ENCODE measurements around the gene NR6A1.
"Not testable (repeated sequence)": the region's sequence is repeated elsewhere in the genome, so short reads cannot be mapped to it uniquely, and the experiment has no call there.

Gene NR6A1

DNA sequence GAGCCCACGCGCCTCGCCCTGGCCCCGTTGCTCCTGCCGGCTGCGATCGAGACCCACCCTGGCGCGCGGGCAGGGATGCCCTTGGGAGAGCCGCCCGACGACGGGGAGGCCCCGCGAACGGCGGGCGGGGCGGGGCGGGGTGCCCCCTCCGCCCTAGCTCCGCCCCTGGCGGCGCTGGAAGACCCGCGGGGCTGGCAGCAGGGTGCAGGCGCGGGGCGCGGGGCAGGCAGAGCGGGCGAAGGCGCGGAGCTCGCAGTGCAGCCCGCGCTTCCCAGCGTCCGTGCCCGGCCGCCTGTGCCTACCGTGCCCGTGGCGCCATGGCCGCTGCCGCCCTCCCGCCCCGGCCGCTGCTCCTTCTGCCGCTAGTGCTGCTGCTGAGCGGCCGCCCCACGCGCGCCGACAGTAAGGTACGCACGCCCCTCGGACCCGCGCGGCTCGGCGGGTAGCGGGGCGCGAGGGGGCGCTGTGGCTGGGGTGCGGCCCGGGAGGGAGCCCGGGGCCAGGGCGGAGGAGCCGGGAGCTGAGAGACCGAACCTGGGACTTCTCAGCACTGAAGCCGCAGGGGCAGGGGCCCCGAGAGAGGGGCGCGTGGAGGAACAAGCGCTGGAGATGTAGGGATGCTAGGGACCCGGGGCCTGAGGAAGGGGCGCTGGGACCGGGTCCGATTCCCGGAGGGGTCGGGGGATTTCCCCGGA, 6.0 kb upstream of the NR6A1 start, which contains the start of gene OLFML2A:
Gene OLFML2A, plus strand, starts transcription at position 180 of the 695 bp plus-strand sequence. Its CDS starts 138 bp downstream, at position 318.
- no peak for DNase-seq (ENCODE audit: low read depth)

DNA sequence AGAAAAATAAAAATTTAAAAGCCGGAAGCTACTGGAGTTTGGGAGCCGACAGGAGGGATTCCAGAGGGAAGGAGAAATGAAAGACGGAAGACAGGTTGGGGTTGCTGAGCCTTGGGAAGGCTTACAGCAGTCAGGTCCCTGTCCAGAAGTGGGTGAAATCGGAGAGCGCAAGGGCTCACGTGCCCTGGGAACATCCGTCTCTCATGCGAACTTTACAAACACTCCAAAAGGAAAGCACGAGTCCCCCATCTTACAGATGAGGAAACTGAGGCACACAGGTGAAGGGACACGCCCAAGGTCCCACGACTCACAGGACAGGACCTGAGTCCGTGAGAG, 5.5 kb upstream of the NR6A1 start:
- no peak for DNase-seq (ENCODE audit: low read depth)

DNA sequence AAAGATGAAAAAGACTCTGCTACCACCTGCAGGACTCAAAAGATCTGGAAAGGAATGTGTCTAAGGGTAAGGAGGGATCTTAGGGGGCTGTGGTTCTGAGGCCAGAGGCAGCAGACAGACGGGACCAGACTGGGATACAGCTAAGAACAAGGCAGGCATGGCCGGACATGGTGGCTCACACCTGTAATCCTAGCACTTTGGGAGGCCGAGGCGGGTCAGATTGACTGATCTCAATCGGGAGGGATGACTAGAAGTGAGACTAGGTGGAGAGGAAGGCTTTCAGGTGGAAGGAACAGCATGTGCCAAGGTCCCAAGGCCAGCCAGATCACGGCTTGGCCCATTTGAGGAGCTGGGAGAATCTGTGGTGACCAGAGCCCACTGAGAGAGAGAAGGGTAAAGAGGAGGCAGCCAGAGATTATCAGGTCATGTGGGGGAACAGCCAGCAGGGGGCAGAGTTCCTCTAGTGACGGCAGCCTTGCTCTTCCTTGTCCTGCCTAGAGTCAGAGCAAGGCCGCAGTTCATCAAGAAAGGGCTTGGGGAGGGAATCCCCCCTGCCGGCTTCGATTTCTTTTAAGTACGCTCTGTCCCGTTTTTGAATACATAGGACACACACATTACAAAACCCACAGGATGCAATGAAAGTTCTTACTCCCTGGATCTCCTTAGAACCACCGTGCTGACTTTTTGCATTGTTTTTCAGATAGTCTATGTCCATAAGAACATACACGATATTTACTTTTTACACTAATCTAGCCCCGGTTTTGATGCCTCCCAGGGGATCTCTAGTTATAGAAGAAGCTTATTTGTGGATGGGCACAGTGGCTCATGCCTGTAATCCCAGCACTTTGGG, 3.2 kb upstream of the NR6A1 start:
- peak; percentile 54 for DNase-seq (ENCODE audit: low read depth)

DNA sequence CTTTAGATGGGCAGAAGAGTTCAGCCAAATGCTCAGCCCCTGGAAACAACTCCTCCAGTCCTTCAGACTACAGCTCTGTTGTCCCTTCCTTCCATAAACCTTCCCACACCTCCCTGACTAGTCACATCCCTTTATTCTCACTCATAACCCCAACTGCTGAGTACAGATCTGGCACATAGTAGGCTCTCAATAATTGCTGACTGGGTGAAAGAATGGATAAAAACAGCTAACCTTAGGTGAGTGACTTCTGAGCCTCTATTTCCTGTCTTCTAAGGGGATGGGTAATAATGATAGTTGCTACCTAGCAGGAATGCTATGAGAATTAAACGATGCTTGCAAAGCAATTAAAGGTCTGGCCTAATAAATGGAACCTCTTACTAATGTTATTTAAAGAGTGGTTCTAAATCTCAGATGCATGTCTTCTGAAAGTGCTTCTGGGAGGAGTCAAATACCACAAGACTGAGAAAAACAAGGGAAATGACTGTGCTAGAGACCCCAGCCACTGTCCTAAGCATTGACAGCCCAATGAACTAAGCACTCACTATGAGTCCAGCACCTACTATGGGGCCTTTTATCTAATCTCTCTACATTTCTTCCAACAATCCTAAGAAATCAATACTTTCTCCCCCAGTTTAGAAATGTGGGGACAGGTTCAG, 2.5 kb upstream of the NR6A1 start:
- no peak for DNase-seq (ENCODE audit: low read depth)

DNA sequence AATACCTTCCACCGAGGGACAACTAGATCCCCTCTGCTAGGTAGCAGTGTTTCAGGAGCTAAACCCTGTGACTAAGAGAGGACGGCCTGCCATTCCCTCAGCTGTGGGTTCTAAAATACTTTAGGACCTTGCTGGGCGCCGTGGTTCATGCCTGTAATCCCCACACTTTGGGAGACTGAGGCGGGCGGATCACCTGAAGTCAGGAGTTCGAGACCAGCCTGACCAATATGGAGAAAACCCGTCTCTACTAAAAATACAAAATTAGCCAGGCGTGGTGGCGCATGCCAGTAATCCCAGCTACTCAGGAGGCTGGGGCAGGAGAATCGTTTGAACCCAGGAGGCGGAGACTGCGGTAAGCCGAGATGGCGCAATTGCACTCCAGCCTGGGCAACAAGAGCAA, 1.8 kb upstream of the NR6A1 start:
- not testable (repeated sequence) for DNase-seq (ENCODE audit: low read depth)

DNA sequence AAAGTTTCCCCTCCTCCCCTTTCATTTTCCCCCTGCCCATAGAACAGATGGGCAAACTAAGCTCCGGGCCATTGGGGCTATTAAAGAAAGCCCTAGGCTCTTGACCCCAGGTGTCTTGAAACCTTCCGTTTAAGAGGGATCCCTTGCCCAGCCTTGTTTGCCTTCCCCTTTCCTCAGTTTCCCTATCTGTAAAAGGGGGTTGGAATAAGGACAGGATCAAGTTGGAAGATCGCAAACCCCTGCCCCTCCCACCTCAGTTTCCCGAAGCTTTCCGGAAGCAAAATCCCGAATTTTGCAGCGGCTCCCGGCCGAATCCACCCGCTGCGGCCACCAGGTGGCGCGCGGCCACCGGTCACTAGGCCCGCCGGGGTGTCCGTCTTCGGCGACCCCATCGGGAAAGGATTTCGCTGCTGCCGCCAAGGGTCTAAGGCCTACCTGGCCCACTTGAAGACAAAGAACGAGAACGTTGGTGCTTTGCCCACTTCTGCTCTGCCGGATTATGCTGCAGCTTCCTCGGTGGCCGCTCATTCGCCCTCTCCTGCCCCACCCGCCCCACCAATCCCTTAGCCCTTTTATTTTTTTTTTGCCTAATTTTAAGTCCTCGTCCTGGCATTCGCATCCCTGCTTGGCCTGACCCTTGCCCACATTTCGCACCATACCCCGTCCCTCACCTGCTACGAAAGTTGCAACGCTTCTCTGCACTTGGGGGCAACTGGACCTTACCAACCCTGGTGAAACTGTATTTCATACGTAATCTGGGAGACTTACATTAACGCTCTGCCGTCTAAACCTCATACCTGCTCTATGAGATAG, 962 bp upstream of the NR6A1 start:
- DNase-seq (ENCODE audit: low read depth) = no peak

DNA sequence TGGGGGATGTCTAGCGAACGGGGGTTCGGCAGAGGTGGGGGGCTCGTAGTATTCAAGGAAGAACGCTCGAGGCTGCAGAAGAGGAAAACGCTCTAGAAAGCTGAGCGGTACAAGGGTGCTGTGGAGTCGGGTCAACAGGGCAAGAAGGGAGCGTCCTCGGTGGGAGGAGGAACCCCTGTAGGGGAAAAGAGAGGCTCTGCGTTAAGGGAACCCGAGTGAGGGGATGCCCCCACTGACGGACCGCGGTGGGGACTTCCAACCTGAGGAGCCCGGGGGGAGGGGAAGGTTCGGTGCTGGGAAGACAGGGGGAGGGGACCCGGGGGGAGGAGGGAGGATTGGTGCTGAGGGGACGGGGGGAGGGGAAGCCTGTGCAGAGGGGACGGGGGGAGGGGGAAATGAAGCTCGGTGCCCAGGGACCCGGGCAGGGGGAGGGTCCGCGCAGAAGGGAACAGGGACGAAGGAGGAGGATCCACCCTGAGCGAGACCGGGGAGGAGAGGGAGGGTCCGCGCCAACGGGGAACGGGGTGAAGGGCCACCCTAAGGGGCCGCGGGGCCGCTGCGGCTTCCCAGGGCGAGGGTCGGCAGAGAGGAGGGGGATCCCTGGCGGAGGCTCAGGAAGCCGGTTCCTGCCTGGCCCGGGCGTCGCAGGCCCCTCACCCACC, 621 bp downstream of the NR6A1 start:
- DNase-seq (ENCODE audit: low read depth) = no peak

DNA sequence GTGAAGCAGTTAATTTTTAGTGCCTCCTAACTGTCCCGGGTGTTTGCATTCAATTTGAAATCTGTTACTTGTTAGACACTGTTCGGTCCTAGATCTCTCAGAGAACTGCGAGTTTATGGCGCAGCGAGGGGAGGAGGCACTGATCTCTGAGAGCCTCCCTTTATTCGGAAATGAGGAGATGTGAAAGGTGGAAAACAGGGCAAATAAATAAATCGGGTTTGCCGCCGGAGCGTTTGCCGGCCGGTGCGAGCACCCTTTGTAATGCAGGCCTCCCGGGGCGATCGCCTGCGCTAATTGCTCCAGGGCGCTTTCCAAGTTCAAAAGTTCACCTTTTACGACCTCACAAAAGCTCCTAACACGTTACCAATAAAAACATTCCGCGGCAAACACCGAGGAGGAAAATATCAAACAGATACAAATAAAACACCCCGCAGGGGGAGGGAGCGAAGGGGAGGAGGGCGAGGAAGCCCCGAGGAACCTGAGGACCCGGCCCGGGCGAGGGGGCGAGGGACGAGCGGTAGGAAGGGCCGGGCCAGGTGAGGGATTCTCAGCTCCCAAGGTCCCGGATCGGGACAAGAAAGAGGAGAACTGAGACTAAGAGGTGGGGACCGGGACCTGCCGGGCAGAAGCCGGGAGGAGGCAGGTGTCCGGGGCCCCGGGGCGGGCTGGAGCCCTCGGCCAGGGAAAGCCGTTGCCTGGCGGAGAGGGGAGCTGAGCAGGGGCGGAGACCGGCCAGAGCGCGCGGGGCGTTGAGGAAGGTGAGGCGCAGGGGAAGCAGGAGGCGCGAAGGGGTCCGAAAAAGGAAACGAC, 1.4 kb downstream of the NR6A1 start:
- no peak for DNase-seq (ENCODE audit: low read depth)

DNA sequence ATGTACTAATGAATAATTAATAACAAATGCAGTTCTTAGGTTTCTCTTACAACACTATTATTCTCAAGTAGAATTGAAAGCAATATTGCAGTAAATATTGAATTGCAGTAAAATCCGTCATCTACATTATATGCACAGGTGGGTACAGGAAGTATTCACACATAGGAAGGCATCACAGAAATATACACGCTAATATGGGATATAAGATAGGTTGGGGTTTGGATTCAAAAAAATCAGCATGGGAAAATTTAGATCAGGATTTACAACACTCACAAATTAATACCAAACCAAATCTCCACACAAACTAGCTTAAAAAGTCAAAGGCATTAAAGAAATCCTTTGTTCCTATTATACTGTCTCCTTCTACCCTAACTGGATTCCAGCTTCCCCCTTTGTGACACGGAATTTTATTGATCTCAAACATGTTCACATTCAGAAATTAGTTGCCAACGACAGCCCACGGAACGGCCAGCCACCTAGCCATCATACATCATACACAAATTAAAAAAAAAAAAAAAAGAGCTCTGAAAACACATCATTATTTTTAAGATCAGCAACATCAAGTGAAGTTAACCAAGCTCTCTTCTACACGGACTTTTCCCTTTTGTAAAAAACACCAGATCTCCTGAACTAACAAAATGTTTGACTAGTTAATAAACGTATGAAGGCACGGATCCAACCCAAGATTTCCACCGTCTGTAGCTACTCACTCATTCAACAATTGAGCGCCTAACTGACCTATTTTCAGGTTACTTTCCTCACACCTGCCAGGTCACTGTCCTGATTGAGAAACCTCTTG, 2.2 kb downstream of the NR6A1 start:
- DNase-seq (ENCODE audit: low read depth) = no peak

DNA sequence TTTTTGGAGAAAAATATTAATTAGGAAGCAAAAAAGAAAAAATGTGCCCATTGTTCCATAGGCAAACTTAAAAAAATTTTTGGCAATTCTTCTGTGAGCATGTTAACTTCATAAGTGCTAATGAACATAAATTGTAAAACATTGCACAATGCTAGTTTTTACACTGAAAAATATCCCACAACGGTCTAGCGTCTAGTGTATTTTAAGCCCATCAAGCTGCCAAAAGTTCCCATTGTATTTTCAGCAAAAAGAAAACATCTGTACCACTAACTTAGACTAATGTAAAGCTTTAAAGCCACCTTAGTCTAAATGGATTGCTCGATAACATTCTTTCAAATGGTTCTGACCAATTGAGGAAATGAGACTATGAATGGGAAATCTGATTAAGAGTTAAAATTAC, 2.8 kb downstream of the NR6A1 start:
- no peak for DNase-seq (ENCODE audit: low read depth)

DNA sequence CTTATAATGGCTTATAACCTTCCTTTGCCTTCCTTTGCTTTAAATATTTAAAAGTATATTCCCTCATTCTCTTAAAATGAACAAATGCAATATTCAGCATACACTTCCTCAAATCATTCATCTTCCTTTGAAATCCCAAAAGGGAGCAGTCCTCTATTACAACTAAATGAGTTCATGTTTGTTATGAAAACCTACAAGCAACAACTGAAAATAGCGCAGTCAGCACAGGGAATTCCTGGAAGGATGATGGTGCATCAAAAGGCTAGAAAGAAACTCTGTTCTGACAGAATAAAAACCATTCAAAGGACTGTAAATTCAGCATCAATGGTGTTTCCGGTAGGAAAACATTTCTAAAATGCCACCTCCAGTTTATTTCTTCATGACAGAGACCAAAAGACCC, 3.3 kb downstream of the NR6A1 start:
- no peak for DNase-seq (ENCODE audit: low read depth)

DNA sequence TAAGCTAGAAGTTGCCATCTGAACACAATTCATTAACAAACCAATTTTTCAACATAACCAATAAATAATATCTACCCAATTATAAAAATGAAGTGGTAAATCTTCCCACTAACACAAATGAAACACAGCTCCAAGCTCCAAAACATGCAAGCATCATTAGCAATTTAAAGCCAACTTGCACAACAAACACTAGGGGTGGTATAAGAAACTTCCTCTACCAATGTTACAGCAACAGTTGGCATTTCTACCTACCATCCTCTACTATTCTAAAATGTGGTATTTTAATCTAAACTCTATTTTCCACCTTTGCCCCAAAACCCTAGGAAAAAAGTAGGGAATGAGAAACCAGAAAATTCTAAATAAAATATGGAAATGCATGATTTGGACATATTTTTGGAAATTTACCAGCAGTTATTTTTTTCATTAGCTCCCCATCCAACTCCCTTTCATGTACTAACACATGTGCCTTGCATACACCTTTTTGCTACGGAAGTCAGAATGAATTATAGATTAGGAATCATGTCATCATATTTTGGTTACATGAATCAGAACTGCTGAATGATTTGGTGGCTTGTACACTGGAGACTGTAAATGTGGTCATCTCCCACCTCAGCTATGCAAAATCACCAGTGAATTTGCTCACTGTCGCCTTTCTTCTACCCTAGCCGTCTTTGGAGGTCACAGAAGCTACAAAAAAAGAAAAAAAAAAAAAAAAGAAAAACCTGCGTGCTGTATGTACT, 4.1 kb downstream of the NR6A1 start:
- DNase-seq (ENCODE audit: low read depth) = no peak

DNA sequence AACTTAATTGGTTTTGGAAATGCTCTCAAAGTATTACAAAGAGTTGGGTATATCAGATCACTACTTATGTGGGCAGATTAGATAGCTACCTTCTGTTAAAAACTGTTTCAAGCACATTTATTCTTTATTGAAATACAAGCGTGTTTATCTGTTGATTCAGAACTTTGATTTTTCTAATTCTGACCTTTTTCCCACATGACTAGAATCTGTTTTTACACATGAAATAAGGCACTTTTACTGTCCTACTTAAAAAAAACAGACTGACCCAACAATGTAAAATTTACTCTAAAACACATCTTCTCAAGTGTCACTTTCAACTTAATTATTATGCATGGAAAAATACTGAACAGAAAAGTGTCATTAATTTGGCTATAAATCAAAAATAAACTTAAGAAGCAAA, 4.8 kb downstream of the NR6A1 start:
- DNase-seq (ENCODE audit: low read depth) = no peak

DNA sequence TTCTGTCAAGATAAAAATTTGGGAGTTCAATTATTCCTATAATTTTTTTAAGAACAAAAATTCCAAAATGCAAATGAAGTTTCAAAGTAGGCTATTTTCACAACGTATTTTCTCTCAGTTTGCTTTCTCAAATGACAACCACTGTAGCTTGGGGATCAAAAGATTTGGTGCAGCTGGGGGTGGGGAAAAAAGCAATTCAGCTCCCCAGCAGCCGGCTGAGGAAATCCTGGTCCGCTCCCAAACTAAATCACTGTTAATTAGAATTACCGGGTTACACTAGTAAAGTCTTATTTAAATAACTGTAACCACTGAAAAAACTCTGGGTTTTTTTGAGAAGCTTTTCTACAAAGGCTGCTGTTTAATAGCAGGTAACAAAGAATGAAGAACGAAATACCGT, 5.7 kb downstream of the NR6A1 start:
- no peak for DNase-seq (ENCODE audit: low read depth)

DNA sequence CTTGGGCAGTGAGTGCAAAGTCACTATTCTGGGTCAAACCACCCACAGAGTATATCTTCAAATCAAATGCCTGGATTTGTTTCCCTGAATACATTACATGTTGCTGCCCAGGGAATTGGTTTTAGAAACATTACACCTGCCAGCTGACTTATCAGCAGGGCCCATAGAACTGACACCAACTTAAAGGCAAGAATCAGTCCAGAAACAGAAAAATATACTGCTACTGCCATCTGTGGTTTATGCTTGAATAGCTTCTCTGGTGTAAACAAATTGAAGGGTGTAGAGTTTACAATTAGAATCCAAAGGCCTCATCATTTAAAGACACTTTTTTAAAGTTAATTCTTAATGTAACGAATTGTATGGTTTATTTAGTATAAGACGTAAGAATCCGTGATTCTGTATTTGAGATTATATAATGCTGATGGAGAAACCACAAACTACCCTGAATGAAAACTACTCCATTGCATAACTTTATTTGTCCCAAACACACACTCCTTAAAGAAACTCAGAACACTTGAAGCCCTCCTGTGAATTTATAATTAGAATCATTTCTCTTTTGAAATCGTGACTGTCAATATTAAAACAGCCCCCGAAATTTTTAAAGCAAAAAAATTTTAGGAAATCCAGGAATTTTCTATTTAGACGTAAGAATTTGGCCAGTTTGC, 6.2 kb downstream of the NR6A1 start:
- DNase-seq (ENCODE audit: low read depth) = no peak

DNA sequence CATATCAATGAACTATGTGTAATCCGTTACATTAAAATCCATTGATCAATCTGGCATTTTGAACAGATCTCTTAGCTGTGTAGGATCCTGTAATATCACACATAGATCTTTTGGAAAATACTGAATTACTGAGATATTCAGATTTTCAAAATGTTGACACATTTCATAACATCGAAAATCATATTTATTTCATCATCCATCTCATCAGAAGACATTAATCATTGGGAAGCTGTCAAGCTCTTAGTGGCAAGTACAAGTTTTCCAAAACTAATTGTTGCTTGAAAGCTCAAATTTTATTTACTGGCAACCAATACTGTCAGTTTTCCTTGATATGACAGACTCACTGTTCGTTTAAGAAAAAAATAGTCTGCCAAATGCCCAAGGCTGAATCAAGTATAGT, 8.5 kb downstream of the NR6A1 start:
- DNase-seq (ENCODE audit: low read depth) = no peak

DNA sequence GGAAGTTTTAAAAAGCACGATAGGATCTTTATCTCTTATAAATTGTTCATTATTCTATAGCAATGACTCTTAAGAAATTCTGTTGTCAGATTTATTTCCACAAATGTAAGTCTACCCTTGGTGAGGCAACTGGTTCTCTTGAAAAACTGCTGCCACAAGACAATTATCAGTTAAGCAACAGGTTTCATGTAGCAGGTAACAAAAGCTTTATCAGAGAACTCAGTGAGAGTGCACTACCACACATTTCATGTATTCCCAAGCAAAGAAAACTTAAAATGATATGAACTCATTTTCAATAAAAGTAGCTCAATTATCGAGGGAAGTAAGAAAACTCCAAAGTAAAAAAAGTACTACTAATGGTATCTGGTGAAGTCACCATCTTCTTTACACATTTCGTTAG, 9.4 kb downstream of the NR6A1 start:
- DNase-seq (ENCODE audit: low read depth) = no peak

DNA sequence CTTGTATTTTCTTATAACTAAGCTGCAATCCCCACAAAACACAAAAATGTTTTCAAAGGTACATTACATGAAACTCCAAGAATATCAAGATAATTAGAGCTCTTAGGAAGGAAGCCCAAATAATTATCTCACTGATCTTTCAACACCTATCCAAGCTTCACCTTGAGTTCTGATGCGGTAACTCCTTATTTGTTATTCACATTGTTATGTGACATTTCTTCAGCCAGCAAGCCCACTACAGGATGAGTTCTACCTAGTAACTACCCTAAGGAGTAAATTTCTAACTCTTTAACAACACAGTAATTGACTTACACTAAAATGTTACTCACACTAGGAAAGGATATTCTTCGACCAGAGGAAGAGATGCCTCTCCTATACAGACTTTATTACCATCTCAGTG, 9.9 kb downstream of the NR6A1 start:
- DNase-seq (ENCODE audit: low read depth) = no peak

DNA sequence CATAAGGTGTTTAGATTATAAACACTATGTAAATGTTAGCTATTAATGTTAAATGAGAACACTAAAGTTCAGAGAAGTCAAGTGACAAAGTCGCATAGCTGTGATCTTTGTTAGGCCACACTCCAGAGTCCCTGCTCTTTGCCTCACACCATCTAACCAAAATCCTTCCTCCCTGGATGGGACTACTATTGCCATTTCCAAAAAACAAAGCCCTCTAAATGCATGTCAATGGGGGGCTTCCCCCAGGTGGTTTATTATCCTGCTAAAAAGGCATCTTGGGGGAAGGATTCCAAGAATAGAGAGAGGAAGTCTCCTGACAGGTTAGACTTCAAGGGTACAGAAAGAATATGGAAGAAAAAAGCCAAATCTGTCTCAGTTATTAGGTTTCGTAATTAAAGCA, 10.4 kb downstream of the NR6A1 start:
- DNase-seq (ENCODE audit: low read depth) = no peak

All from CMK (cell line).